Stomach (tissue), 4 donors: Measurements from ENCODE around the gene UBE2O.

Experiments
- CTCF ChIP-seq, 7 experiments: fragments of 450-650 bp in 4 of 7; fragments of 200-600 bp in 3 of 7; sonication (generic) in 3 of 7; IDR thresholded peaks; one replicate each; pipeline ENCODE4 v1.5.1; 2016 to 2019; ENCODE audit warnings: antibody characterized with exemption in 7 of 7, control low read depth in 2 of 7, mild to moderate bottlenecking in 1 of 7
- POLR2A ChIP-seq, 4 donors: fragments of 450-650 bp; IDR thresholded peaks; one replicate each; pipeline ENCODE4 v1.6.1; 2016; ENCODE audit warnings: antibody characterized with exemption in 4 of 4, control low read depth in 2 of 4, mild to moderate bottlenecking in 1 of 4, moderate library complexity in 1 of 4

- no peak for TF ChIP-seq CTCF (IDR thresholded peaks at IDR 0.05)
- TF ChIP-seq POLR2A (IDR thresholded peaks at IDR 0.05), result no peak
Observed at GRCh38 chr17:76384222-76384986, 68.5 kb downstream of the UBE2O start, which contains the start of gene SPHK1.
